Measurements from ENCODE around the gene KIRREL1. TPM values are rescaled to one million over a fixed set of nuclear protein-coding genes. Genes with fewer than 3 reads are reported as not detected.
A peak's percentile ranks its signal among the peaks of the same experiment; 100 is the strongest.

The KIRREL1 gene
- total RNA-seq, 1 donor from 2014 or later = 195 TPM

- no peak overlapping the region for H3K4me3 Mint-ChIP-seq (ENCODE audit: unreplicated experiment)
- peaks cover 1% of the 10 kb centered on the region for H3K27me3 Mint-ChIP-seq (ENCODE audit: low read depth, unreplicated experiment)
- Histone ChIP-seq H3K4me1 (ENCODE audit: insufficient read depth, low read length) (peaks cover 10% of the 10 kb centered on the region), H3K9ac (ENCODE audit: low read length) (no peak overlapping the region), H3K36me3 (ENCODE audit: insufficient read depth, low read length) (no peaks in the 10 kb centered on the region), H3K9me3 (ENCODE audit: insufficient read depth, low read depth, low read length) (no peaks in the 10 kb centered on the region), H3K4me3 (ENCODE audit: insufficient read depth, low read depth, low read length) (no peak overlapping the region), H3K4me2 (ENCODE audit: low read length) (peak overlapping the region; percentile 36), H3K79me2 (ENCODE audit: insufficient read depth, low read length) (no peaks in the 10 kb centered on the region), H2AFZ (ENCODE audit: low read depth, low read length) (no peak overlapping the region), H3K27ac (ENCODE audit: low read depth, low read length) (no peak overlapping the region), H4K20me1 (ENCODE audit: insufficient read depth, low read length) (no peaks in the 10 kb centered on the region), H3K27me3 (ENCODE audit: insufficient read depth, low read length) (no peaks in the 10 kb centered on the region)
- DNase-seq (ENCODE audit: low read depth) (no peak), FAIRE-seq (no peak)
- H3K4me1 Mint-ChIP-seq (ENCODE audit: low read depth, unreplicated experiment) = peaks cover 7% of the 10 kb centered on the region
- no peaks in the 10 kb centered on the region for H3K9me3 Mint-ChIP-seq (ENCODE audit: unreplicated experiment)
- TF ChIP-seq EZH2 (IDR thresholded peaks at IDR 0.05; ENCODE audit: insufficient read depth, low read length) (no peak), CTCF (IDR thresholded peaks at IDR 0.05; ENCODE audit: insufficient read depth, low read depth, low read length) (no peak)
- H3K36me3 Mint-ChIP-seq (ENCODE audit: low read depth, unreplicated experiment) = no peaks in the 10 kb centered on the region
- no peak overlapping the region for H3K27ac Mint-ChIP-seq (ENCODE audit: unreplicated experiment)
These were observed 153.3 kb downstream of the KIRREL1 start for GRCh38 chr1:158146739-158147138.

GRCh38 chr1:158147401-158147800 lies 154.0 kb downstream of the KIRREL1 start:
- TF ChIP-seq EZH2 (IDR thresholded peaks at IDR 0.05; ENCODE audit: insufficient read depth, low read length) (no peak), CTCF (IDR thresholded peaks at IDR 0.05; ENCODE audit: insufficient read depth, low read depth, low read length) (no peak)
- Mint-ChIP-seq H3K4me1 (ENCODE audit: low read depth, unreplicated experiment) (peaks cover 7% of the 10 kb centered on the region), H3K4me3 (ENCODE audit: unreplicated experiment) (no peak overlapping the region), H3K9me3 (ENCODE audit: unreplicated experiment) (no peaks in the 10 kb centered on the region), H3K27me3 (ENCODE audit: low read depth, unreplicated experiment) (peaks cover 1% of the 10 kb centered on the region), H3K36me3 (ENCODE audit: low read depth, unreplicated experiment) (no peaks in the 10 kb centered on the region), H3K27ac (ENCODE audit: unreplicated experiment) (no peak overlapping the region)
- peaks cover 10% of the 10 kb centered on the region for H3K4me1 ChIP-seq (ENCODE audit: insufficient read depth, low read length)
- H3K4me2 ChIP-seq (ENCODE audit: low read length) = no peak overlapping the region
- H3K9me3 ChIP-seq (ENCODE audit: insufficient read depth, low read depth, low read length) = no peaks in the 10 kb centered on the region
- DNase-seq (ENCODE audit: low read depth) = no peak
- H4K20me1 ChIP-seq (ENCODE audit: insufficient read depth, low read length) = no peaks in the 10 kb centered on the region
- H3K27me3 ChIP-seq (ENCODE audit: insufficient read depth, low read length) = no peaks in the 10 kb centered on the region
- H3K79me2 ChIP-seq (ENCODE audit: insufficient read depth, low read length) = no peaks in the 10 kb centered on the region
- H3K9ac ChIP-seq (ENCODE audit: low read length) = no peak overlapping the region
- H3K36me3 ChIP-seq (ENCODE audit: insufficient read depth, low read length) = no peaks in the 10 kb centered on the region
- no peak for FAIRE-seq
- H3K27ac ChIP-seq (ENCODE audit: low read depth, low read length) = no peak overlapping the region
- no peak overlapping the region for H2AFZ ChIP-seq (ENCODE audit: low read depth, low read length)
- no peak overlapping the region for H3K4me3 ChIP-seq (ENCODE audit: insufficient read depth, low read depth, low read length)

GRCh38 chr1:158147869-158148268 lies 154.4 kb downstream of the KIRREL1 start:
- Histone ChIP-seq H3K27me3 (ENCODE audit: insufficient read depth, low read length) (no peaks in the 10 kb centered on the region), H3K9me3 (ENCODE audit: insufficient read depth, low read depth, low read length) (no peaks in the 10 kb centered on the region), H3K4me2 (ENCODE audit: low read length) (no peak overlapping the region), H3K27ac (ENCODE audit: low read depth, low read length) (no peak overlapping the region), H3K36me3 (ENCODE audit: insufficient read depth, low read length) (no peaks in the 10 kb centered on the region), H3K9ac (ENCODE audit: low read length) (no peak overlapping the region), H3K79me2 (ENCODE audit: insufficient read depth, low read length) (no peaks in the 10 kb centered on the region), H3K4me3 (ENCODE audit: insufficient read depth, low read depth, low read length) (no peak overlapping the region), H4K20me1 (ENCODE audit: insufficient read depth, low read length) (no peaks in the 10 kb centered on the region), H3K4me1 (ENCODE audit: insufficient read depth, low read length) (peaks cover 10% of the 10 kb centered on the region), H2AFZ (ENCODE audit: low read depth, low read length) (no peak overlapping the region)
- Mint-ChIP-seq H3K4me3 (ENCODE audit: unreplicated experiment) (no peak overlapping the region), H3K4me1 (ENCODE audit: low read depth, unreplicated experiment) (peaks cover 7% of the 10 kb centered on the region), H3K27ac (ENCODE audit: unreplicated experiment) (no peak overlapping the region), H3K27me3 (ENCODE audit: low read depth, unreplicated experiment) (peaks cover 1% of the 10 kb centered on the region), H3K36me3 (ENCODE audit: low read depth, unreplicated experiment) (no peaks in the 10 kb centered on the region), H3K9me3 (ENCODE audit: unreplicated experiment) (no peaks in the 10 kb centered on the region)
- DNase-seq (ENCODE audit: low read depth) = no peak
- no peak for FAIRE-seq
- TF ChIP-seq CTCF (IDR thresholded peaks at IDR 0.05; ENCODE audit: insufficient read depth, low read depth, low read length) = no peak
- no peak for TF ChIP-seq EZH2 (IDR thresholded peaks at IDR 0.05; ENCODE audit: insufficient read depth, low read length)
